ENCODE results near the gene POM121.
A peak's percentile ranks its signal among the peaks of the same experiment; 100 is the strongest.
"Not testable (repeated sequence)": the region's sequence is repeated elsewhere in the genome, so short reads cannot be mapped to it uniquely, and the experiment has no call there.

Gene POM121

GRCh38 chr7:72924733-72925545 lies at the start of gene POM121:
Gene POM121 (plus strand): TSS chr7:72925095. CDS start chr7:72925122, 27 bp downstream.
- peak; percentile 95 for DNase-seq (ENCODE audit: low spot score)

GRCh38 chr7:72879079-72879736 lies 45.7 kb upstream of the POM121 start:
- peak; percentile 77 for DNase-seq (ENCODE audit: low spot score)

- peak; percentile 41 for DNase-seq (ENCODE audit: low spot score)
Observed at GRCh38 chr7:72879737-72880215, 45.1 kb upstream of the POM121 start.

- DNase-seq (ENCODE audit: low spot score): not testable (repeated sequence)
Observed at GRCh38 chr7:72891750-72892149, 33.1 kb upstream of the POM121 start.

GRCh38 chr7:72904740-72905139 lies 20.2 kb upstream of the POM121 start:
- not testable (repeated sequence) for DNase-seq (ENCODE audit: low spot score)

- not testable (repeated sequence) for DNase-seq (ENCODE audit: low spot score)
Observed at GRCh38 chr7:72908422-72908821, 16.5 kb upstream of the POM121 start.

GRCh38 chr7:72911395-72911794 lies 13.5 kb upstream of the POM121 start:
- DNase-seq (ENCODE audit: low spot score): not testable (repeated sequence)

GRCh38 chr7:72913750-72914149 lies 11.1 kb upstream of the POM121 start:
- DNase-seq (ENCODE audit: low spot score): not testable (repeated sequence)

- DNase-seq (ENCODE audit: low spot score): peak; percentile 68
Observed at GRCh38 chr7:72914756-72915525, 10.0 kb upstream of the POM121 start.

GRCh38 chr7:72919256-72919775 lies 5.6 kb upstream of the POM121 start:
- DNase-seq (ENCODE audit: low spot score): no peak

GRCh38 chr7:72924386-72924732 lies 536 bp upstream of the POM121 start:
- no peak for DNase-seq (ENCODE audit: low spot score)

- peak; percentile 5 for DNase-seq (ENCODE audit: low spot score)
Observed at GRCh38 chr7:72925546-72926120, 738 bp downstream of the POM121 start.

- DNase-seq (ENCODE audit: low spot score): not testable (repeated sequence)
Observed at GRCh38 chr7:72927791-72928190, 2.9 kb downstream of the POM121 start.

- DNase-seq (ENCODE audit: low spot score): not testable (repeated sequence)
Observed at GRCh38 chr7:72928216-72928615, 3.3 kb downstream of the POM121 start.

GRCh38 chr7:72942022-72942705 lies 17.3 kb downstream of the POM121 start:
- not testable (repeated sequence) for DNase-seq (ENCODE audit: low spot score)

GRCh38 chr7:72942956-72943355 lies 18.1 kb downstream of the POM121 start:
- DNase-seq (ENCODE audit: low spot score): not testable (repeated sequence)

GRCh38 chr7:72944937-72945336 lies 20.0 kb downstream of the POM121 start:
- DNase-seq (ENCODE audit: low spot score): not testable (repeated sequence)

GRCh38 chr7:72945597-72945996 lies 20.7 kb downstream of the POM121 start:
- not testable (repeated sequence) for DNase-seq (ENCODE audit: low spot score)

GRCh38 chr7:72946130-72946745 lies 21.3 kb downstream of the POM121 start:
- not testable (repeated sequence) for DNase-seq (ENCODE audit: low spot score)

- not testable (repeated sequence) for DNase-seq (ENCODE audit: low spot score)
Observed at GRCh38 chr7:72948714-72949113, 23.8 kb downstream of the POM121 start.

GRCh38 chr7:72949276-72949675 lies 24.4 kb downstream of the POM121 start:
- not testable (repeated sequence) for DNase-seq (ENCODE audit: low spot score)
